Right lobe of liver (tissue), 6 donors: ENCODE results near the gene DDX60. TPM values are rescaled to one million over a fixed set of nuclear protein-coding genes. Genes with fewer than 3 reads are reported as not detected.

Source experiments
- ATAC-seq, 4 donors: fragments of 200-7000 bp; cut with Tn5 transposase; one replicate each; pipeline ENCODE4 v1.9.1; 2020; ENCODE audit warnings: mild to moderate bottlenecking in 4 of 4, moderate library complexity in 4 of 4
- DNase-seq, 3 donors: peaks; one replicate each; pipeline ENCODE4 v3.0.0-alpha.2; 2020
- H3K27ac ChIP-seq, 3 donors: fragments of 200-600 bp; one replicate each; pipeline ENCODE4 v1.8.0; 2022
- H3K27me3 ChIP-seq, 2 donors: fragments of 200-600 bp; one replicate each; pipeline ENCODE4 v1.8.0; 2022
- H3K36me3 ChIP-seq, 4 donors: fragments of 200-600 bp; sonication (generic) in 1 of 4; one replicate each; pipeline versions ENCODE4 v1.5.1 to v1.8.0; 2017 to 2022; ENCODE audit warnings: control low read depth in 1 of 4
- H3K4me1 ChIP-seq, 4 donors: fragments of 200-600 bp; sonication (generic) in 1 of 4; one replicate each; pipeline versions ENCODE4 v1.5.1 to v1.8.0; 2017 to 2022; ENCODE audit warnings: control low read depth in 1 of 4
- H3K4me3 ChIP-seq, 3 donors: fragments of 200-600 bp; one replicate each; pipeline ENCODE4 v1.8.0; 2022
- H3K9me3 ChIP-seq, 4 donors: fragments of 200-600 bp; sonication (generic) in 1 of 4; one replicate each; pipeline versions ENCODE4 v1.5.1 to v1.8.0; 2017 to 2022; ENCODE audit warnings: control low read depth in 1 of 4
- POLR2A ChIP-seq: fragments of 450-650 bp; IDR thresholded peaks from one replicate; pipeline ENCODE4 v1.6.1; 2017; ENCODE audit warnings: antibody characterized with exemption, mild to moderate bottlenecking
- WGBS: methylation state at CpG from one replicate; pipeline ENCODE4 v1.1.6; 2018; ENCODE audit warnings: low coverage, low lambda C conversion rate; ENCODE audit not compliant: insufficient coverage; ENCODE audit errors: missing lambda C conversion rate; 5-methylcytosine and 5-hydroxymethylcytosine counted together
- intact Hi-C, 2 donors: fragments of 100-400 bp; cut with DNase I; formaldehyde crosslinking; loops; one replicate each; pipeline versions ENCODE4 v1.11.2 to v1.14.1; 2022
- total RNA-seq, 6 experiments: library from RNA; depleted of rRNA in 2 of 6; stranded (reverse); fragments of >200 nt in 2 of 6; fragmentation: NEBNext Ultra II Directional in 3 of 6; extraction: Animal tissue kit (Norgen Biotek cat#: 25700) in 3 of 6; gene quantifications; one replicate each; pipeline versions ENCODE4 v1.1.0 to v1.2.4, GENCODE V29; 2016 to 2023
- TF ChIP-seq, protein P1 (sequence below), 4 donors: fragments of 200-600 bp in 3 of 4; fragments of 450-650 bp in 1 of 4; IDR thresholded peaks; one replicate each; pipeline versions ENCODE4 v1.5.1 to v1.8.0; 2016 to 2022; ENCODE audit warnings: antibody characterized with exemption in 4 of 4, mild to moderate bottlenecking in 2 of 4
- donor health status: DM: no; HTN: yes; CAD: no.
- donor health status: DM: no; HTN: no; CAD: no.
- donor health status: DM: no; HTN: no; CAD: no.
- donor health status: DM: no; HTN: yes; CAD: no.
- donor health status: DM: no; HTN: yes; CAD: no.

Gene DDX60
- total RNA-seq, 6 experiments from 2014 or later: 5.6 to 15.8 (median 10.6) TPM

DNA sequence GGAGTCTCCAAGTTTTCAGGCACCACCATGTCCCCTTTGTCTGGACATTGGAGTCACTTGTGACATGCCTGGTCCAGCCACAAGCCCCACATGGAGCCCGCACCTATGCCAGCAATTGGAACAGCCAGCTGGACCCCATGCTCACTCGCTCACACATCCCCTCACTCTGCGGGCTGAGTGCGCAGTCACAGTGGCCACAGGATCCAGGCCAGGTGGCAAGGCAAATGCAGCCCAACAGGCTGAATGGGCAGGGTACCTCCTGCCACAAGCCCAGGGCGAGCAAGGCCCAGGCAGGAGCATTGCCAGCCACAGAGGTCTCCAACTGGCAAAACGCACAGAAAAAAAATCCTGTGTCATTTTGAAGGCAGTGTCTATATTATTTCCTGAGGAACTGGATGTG, 144.2 kb downstream of the DDX60 start:
- no peaks in the 10 kb centered on the region for H3K9me3 ChIP-seq
- TF ChIP-seq POLR2A: no peak
- TF ChIP-seq, protein P1, sequence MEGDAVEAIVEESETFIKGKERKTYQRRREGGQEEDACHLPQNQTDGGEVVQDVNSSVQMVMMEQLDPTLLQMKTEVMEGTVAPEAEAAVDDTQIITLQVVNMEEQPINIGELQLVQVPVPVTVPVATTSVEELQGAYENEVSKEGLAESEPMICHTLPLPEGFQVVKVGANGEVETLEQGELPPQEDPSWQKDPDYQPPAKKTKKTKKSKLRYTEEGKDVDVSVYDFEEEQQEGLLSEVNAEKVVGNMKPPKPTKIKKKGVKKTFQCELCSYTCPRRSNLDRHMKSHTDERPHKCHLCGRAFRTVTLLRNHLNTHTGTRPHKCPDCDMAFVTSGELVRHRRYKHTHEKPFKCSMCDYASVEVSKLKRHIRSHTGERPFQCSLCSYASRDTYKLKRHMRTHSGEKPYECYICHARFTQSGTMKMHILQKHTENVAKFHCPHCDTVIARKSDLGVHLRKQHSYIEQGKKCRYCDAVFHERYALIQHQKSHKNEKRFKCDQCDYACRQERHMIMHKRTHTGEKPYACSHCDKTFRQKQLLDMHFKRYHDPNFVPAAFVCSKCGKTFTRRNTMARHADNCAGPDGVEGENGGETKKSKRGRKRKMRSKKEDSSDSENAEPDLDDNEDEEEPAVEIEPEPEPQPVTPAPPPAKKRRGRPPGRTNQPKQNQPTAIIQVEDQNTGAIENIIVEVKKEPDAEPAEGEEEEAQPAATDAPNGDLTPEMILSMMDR (IDR thresholded peaks at IDR 0.05): no peak
- H3K4me1 ChIP-seq: peaks cover 0 to 10% (median 4%) of the 10 kb centered on the region in 4 donors
- WGBS: 72% methylated on average over 3 of the region's 6 CpGs
- DNase-seq (no peak), ATAC-seq (peak in 1 of 4 donors; percentile 26)
- H3K27ac ChIP-seq: no peak overlapping the region
- intact Hi-C loops: no loop called here
- no peaks in the 10 kb centered on the region for H3K27me3 ChIP-seq
- H3K4me3 ChIP-seq: no peak overlapping the region
- H3K36me3 ChIP-seq: no peaks in the 10 kb centered on the region

DNA sequence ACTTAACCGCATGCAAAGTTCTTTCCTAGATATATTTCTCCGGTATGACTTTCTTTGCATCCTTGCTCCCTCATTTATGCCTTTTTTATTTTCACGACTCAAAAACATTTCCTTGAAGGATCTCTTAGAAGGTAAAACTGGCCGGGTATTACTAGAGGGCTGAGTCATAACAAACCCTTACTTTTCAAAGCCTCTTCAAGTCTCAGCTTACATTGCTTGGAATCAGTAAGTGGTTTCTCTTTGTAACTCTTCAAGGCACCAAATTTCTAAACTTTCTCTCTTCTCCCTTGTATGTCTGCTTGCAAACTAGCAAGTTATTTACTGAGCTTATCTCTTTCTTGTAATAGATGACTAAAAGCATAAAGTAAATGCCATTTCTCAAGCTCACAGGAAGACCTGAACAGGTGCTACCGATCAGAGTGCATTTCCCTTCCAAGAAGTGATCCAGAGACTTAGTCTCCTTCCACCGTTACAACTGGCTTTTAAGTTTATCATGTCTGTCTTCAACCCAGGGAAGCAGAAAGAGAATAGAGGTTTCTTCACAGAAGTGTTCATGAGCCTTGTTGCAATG, 150.8 kb downstream of the DDX60 start:
- ATAC-seq (no peak), DNase-seq (no peak)
- intact Hi-C loops: no loop called here
- Histone ChIP-seq H3K4me3 (no peak overlapping the region), H3K36me3 (no peaks in the 10 kb centered on the region), H3K9me3 (no peaks in the 10 kb centered on the region), H3K27me3 (no peaks in the 10 kb centered on the region), H3K27ac (no peak overlapping the region), H3K4me1 (peaks cover 0 to 26% (median 4%) of the 10 kb centered on the region in 4 donors)
- TF ChIP-seq, protein P1 (IDR thresholded peaks at IDR 0.05): no peak
- TF ChIP-seq POLR2A: no peak
- WGBS: 55% methylated on average over 6 of the region's 6 CpGs

Other genes starting within 250 kb of the DDX60 start
- 10 to 100 TPM; 31.4 to 46.6 (median 41.5) TPM for gene ANXA10, start 226.2 kb downstream of the DDX60 start, total RNA-seq
- gene DDX60L, start 161.7 kb upstream of the DDX60 start, total RNA-seq: 10 to 100 TPM in 3 of 6 experiments, 1 to 10 TPM in 3; 6.6 to 16.6 (median 10.4) TPM
- 10 to 100 TPM in 5 of 6 experiments, 1 to 10 TPM in 1; 7.7 to 81.6 (median 24.8) TPM for gene PALLD, start 178.3 kb upstream of the DDX60 start, total RNA-seq